Fibroblast of lung (primary cell): ENCODE measurements around the gene PLD5. TPM values are rescaled to one million over a fixed set of nuclear protein-coding genes. Genes with fewer than 3 reads are reported as not detected.
A peak's percentile ranks its signal among the peaks of the same experiment; 100 is the strongest.

Source experiments
- DNase-seq, 2 donors: peaks; one replicate each; pipeline versions ENCODE4 v3.0.0 to v3.0.0-alpha.2; 2010; ENCODE audit warnings: low read depth in 2 of 2
- H2AFZ ChIP-seq: 2 replicates; pipeline ENCODE4 v1.5.1; 2012; ENCODE audit warnings: low read length, control low read depth, inconsistent platforms
- H3K27ac ChIP-seq: 2 replicates; pipeline ENCODE4 v1.5.1; 2011; ENCODE audit warnings: low read length, control low read depth; ENCODE audit not compliant: insufficient read depth
- H3K27me3 ChIP-seq: 2 replicates; pipeline ENCODE4 v1.5.1; 2011; ENCODE audit warnings: mild to moderate bottlenecking, low read length; ENCODE audit not compliant: control insufficient read depth, insufficient read depth
- H3K36me3 ChIP-seq: 2 replicates; pipeline ENCODE4 v1.5.1; 2011; ENCODE audit warnings: low read length; ENCODE audit not compliant: control insufficient read depth, insufficient read depth
- H3K4me1 ChIP-seq: 2 replicates; pipeline ENCODE4 v1.5.1; 2011; ENCODE audit warnings: low read length; ENCODE audit not compliant: control insufficient read depth, insufficient read depth; ENCODE audit errors: extremely low read depth
- H3K4me2 ChIP-seq: 2 replicates; pipeline ENCODE4 v1.5.1; 2011; ENCODE audit warnings: low read length, control low read depth; ENCODE audit not compliant: insufficient read depth; ENCODE audit errors: extremely low read depth
- H3K4me3 ChIP-seq, 4 experiments: fragments of 200-600 bp in 1 of 4; sonication (generic) in 1 of 4; replicated peaks in 1 of 4; 2 replicates each; pipeline ENCODE4 v1.5.1; 2011 to 2016; ENCODE audit warnings: low read length in 4 of 4, low read depth in 3 of 4, mild to moderate bottlenecking in 3 of 4, control low read depth in 2 of 4, inconsistent platforms in 1 of 4, mixed read lengths in 1 of 4; ENCODE audit not compliant: insufficient read depth in 1 of 4; ENCODE audit errors: control extremely low read depth in 1 of 4
- H3K79me2 ChIP-seq: 2 replicates; pipeline ENCODE4 v1.5.1; 2012; ENCODE audit warnings: mild to moderate bottlenecking, low read length, inconsistent platforms; ENCODE audit not compliant: control insufficient read depth, insufficient read depth
- H3K9ac ChIP-seq: 2 replicates; pipeline ENCODE4 v1.5.1; 2011; ENCODE audit warnings: mild to moderate bottlenecking, low read length, control low read depth; ENCODE audit not compliant: insufficient read depth
- H3K9me3 ChIP-seq: 2 replicates; pipeline ENCODE4 v1.5.1; 2012; ENCODE audit warnings: low read depth, low read length; ENCODE audit not compliant: control insufficient read depth, insufficient read depth
- H4K20me1 ChIP-seq: 2 replicates; pipeline ENCODE4 v1.5.1; 2011; ENCODE audit warnings: low read length; ENCODE audit not compliant: control insufficient read depth, insufficient read depth; ENCODE audit errors: extremely low read depth
- CTCF ChIP-seq, 2 donors: IDR thresholded peaks in 1 of 2; conservative IDR thresholded peaks in 1 of 2; 1 replicate in 1 of 2; 2 replicates in 1 of 2; pipeline ENCODE4 v1.5.1; 2011 to 2012; ENCODE audit warnings: low read length in 2 of 2, control low read depth in 1 of 2, inconsistent platforms in 1 of 2, low read depth in 1 of 2, mild to moderate bottlenecking in 1 of 2
- EZH2 ChIP-seq: IDR thresholded peaks from 2 replicates; pipeline ENCODE4 v1.5.1; 2012; ENCODE audit warnings: low read length, control low read depth, mild to moderate bottlenecking; ENCODE audit errors: missing control alignments
- polyA plus RNA-seq, 2 donors: library from polyadenylated mRNA; depleted of rRNA in 1 of 2; stranded (reverse) in 1 of 2; unstranded in 1 of 2; fragments of >200 nt; gene quantifications; 2 replicates each; pipeline ENCODE4 v1.2.1, GENCODE V29; 2011 to 2012; ENCODE audit warnings: missing spikeins in 1 of 2
- total RNA-seq: library from RNA; depleted of rRNA; stranded (reverse); fragments of >200 nt; gene quantifications from 2 replicates; pipeline ENCODE4 v1.2.1, GENCODE V29; 2014

Gene PLD5
- total and polyA plus RNA-seq, 2 donors (not counting 1 experiment from before 2014, with no cell fraction given) = under 0.01 to 0.02 TPM

GRCh38 chr1:242147096-242147976, 377.2 kb downstream of the PLD5 start:
- no peak overlapping the region for H3K4me3 ChIP-seq
- TF ChIP-seq CTCF (conservative IDR thresholded peaks at IDR 0.05 in 1 of 2, IDR thresholded peaks at IDR 0.05 in 1 of 2; ENCODE audit: low read depth in 1 of 2, low read length in 2 of 2) = no peak
- TF ChIP-seq EZH2 = no peak
- DNase-seq = peak; percentile 45 to 71
- H4K20me1 ChIP-seq = no peaks in the 10 kb centered on the region
- no peaks in the 10 kb centered on the region for H3K4me1 ChIP-seq
- no peaks in the 10 kb centered on the region for H3K9me3 ChIP-seq
- H3K4me2 ChIP-seq = no peak overlapping the region
- no peak overlapping the region for H2AFZ ChIP-seq
- H3K27me3 ChIP-seq = no peaks in the 10 kb centered on the region
- H3K9ac ChIP-seq = no peak overlapping the region
- no peaks in the 10 kb centered on the region for H3K36me3 ChIP-seq
- no peak overlapping the region for H3K27ac ChIP-seq
- no peaks in the 10 kb centered on the region for H3K79me2 ChIP-seq

- no peaks in the 10 kb centered on the region for H3K79me2 ChIP-seq
- H2AFZ ChIP-seq = no peak overlapping the region
- no peak overlapping the region for H3K27ac ChIP-seq
- TF ChIP-seq CTCF (conservative IDR thresholded peaks at IDR 0.05 in 1 of 2, IDR thresholded peaks at IDR 0.05 in 1 of 2; ENCODE audit: low read depth in 1 of 2, low read length in 2 of 2) (no peak), EZH2 (no peak)
- peak overlapping the region in 1 of 4 experiments; percentile 33 for H3K4me3 ChIP-seq
- no peak overlapping the region for H3K4me2 ChIP-seq
- H3K9ac ChIP-seq = no peak overlapping the region
- no peaks in the 10 kb centered on the region for H3K27me3 ChIP-seq
- H4K20me1 ChIP-seq = no peaks in the 10 kb centered on the region
- H3K4me1 ChIP-seq = no peaks in the 10 kb centered on the region
- peak in 1 of 2 donors; percentile 11 for DNase-seq
- no peaks in the 10 kb centered on the region for H3K9me3 ChIP-seq
- no peaks in the 10 kb centered on the region for H3K36me3 ChIP-seq
These were observed 377.8 kb downstream of the PLD5 start for GRCh38 chr1:242146652-242147051.

GRCh38 chr1:242140836-242141235, 383.7 kb downstream of the PLD5 start:
- Histone ChIP-seq H3K27ac (no peak overlapping the region), H3K4me1 (no peaks in the 10 kb centered on the region), H3K79me2 (no peaks in the 10 kb centered on the region), H3K36me3 (no peaks in the 10 kb centered on the region), H3K9ac (no peak overlapping the region), H3K4me3 (no peak overlapping the region), H3K4me2 (no peak overlapping the region), H2AFZ (no peak overlapping the region), H3K27me3 (no peaks in the 10 kb centered on the region), H4K20me1 (no peaks in the 10 kb centered on the region), H3K9me3 (no peaks in the 10 kb centered on the region)
- TF ChIP-seq CTCF (conservative IDR thresholded peaks at IDR 0.05 in 1 of 2, IDR thresholded peaks at IDR 0.05 in 1 of 2; ENCODE audit: low read depth in 1 of 2, low read length in 2 of 2) (no peak), EZH2 (no peak)
- DNase-seq = no peak
